Coronary artery (tissue), 2 donors: Measurements from ENCODE around the gene DOCK6.

Experiments used
- DNase-seq: peaks from one replicate; pipeline ENCODE4 v3.0.0-alpha.2; 2017; ENCODE audit warnings: low spot score
- H3K27ac ChIP-seq, 2 donors: fragments of 200-600 bp; sonication (generic); one replicate each; pipeline ENCODE4 v1.5.1; 2016 to 2019
- H3K4me3 ChIP-seq: fragments of 200-600 bp; sonication (generic); 2 replicates; pipeline ENCODE4 v1.5.1; 2016; ENCODE audit warnings: mild to moderate bottlenecking, moderate library complexity
- TF ChIP-seq, protein P1 (sequence below): fragments of 200-600 bp; sonication (generic); IDR thresholded peaks from one replicate; pipeline ENCODE4 v1.5.1; 2019; ENCODE audit warnings: antibody characterized with exemption

Gene DOCK6

DNA sequence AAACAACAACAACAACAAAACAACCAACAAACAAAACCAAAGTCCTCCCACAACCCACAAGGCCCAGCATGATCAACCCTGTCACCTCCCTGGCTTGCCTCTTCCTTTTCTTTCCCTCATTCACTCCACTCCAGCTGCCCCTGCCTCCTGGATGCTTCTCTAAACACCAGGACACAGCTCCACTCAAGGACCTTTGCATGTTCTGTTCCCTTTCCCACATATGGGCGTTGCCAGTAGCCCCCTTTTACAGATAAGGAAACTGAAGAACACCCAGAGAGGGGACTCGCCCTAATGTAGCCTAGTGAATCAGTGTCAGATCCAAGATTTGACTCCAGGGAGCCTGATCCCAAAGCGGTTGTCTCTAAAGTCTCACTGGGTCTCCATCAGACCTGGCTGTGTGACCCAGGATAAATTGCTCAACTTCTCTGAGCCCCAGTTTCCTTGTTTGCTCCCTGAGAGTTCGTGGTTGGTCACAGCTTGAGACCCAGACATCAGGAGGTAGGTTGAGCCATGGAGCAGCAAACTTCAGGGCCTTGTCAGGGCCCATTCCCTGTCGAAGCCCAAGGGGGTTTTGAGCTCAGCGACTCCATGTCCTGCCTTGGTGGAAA is 3.0 kb upstream of the DOCK6 start:
- no peak overlapping the region for H3K4me3 ChIP-seq
- no peak for DNase-seq
- TF ChIP-seq, protein P1, sequence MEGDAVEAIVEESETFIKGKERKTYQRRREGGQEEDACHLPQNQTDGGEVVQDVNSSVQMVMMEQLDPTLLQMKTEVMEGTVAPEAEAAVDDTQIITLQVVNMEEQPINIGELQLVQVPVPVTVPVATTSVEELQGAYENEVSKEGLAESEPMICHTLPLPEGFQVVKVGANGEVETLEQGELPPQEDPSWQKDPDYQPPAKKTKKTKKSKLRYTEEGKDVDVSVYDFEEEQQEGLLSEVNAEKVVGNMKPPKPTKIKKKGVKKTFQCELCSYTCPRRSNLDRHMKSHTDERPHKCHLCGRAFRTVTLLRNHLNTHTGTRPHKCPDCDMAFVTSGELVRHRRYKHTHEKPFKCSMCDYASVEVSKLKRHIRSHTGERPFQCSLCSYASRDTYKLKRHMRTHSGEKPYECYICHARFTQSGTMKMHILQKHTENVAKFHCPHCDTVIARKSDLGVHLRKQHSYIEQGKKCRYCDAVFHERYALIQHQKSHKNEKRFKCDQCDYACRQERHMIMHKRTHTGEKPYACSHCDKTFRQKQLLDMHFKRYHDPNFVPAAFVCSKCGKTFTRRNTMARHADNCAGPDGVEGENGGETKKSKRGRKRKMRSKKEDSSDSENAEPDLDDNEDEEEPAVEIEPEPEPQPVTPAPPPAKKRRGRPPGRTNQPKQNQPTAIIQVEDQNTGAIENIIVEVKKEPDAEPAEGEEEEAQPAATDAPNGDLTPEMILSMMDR = no peak
- peak overlapping the region in 1 of 2 donors; percentile 16 for H3K27ac ChIP-seq

DNA sequence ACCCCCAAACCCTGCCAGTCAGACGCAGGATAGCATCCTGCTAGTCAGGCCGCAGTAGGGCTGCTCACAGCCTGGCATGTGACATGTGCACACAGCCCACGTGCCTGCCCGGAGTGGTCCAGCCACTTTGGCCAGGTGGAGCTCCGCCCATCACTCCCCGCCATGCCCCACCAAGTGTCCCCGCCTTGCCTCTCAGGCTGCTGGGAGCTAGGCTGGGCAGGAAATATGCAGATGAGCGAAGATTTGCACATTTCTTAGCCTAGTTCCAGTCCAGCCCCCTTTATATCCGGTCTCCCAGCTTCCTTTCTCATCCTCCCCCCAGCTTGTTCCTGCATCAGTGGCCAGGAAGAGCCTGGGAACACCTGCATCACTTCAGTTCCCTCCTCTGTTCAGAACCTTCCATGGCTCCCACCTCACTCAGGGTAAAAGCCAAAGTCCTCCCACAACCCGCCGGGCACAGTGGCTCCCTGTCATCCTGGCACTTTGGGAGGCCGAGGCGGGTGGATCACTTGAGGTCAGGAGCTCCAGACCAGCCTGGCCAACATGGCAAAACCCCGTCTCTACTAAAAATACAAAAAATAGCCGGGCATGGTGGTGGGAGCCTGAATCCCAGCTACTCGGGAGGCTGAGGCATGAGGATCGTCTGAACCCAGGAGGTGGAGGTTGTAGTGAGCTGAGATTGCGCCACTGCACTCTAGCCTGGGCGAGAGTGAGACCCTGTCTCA is 2.3 kb upstream of the DOCK6 start:
- TF ChIP-seq, protein P1 = no peak
- Histone ChIP-seq H3K27ac (peak overlapping the region in 1 of 2 donors; percentile 43), H3K4me3 (no peak overlapping the region)
- no peak for DNase-seq

DNA sequence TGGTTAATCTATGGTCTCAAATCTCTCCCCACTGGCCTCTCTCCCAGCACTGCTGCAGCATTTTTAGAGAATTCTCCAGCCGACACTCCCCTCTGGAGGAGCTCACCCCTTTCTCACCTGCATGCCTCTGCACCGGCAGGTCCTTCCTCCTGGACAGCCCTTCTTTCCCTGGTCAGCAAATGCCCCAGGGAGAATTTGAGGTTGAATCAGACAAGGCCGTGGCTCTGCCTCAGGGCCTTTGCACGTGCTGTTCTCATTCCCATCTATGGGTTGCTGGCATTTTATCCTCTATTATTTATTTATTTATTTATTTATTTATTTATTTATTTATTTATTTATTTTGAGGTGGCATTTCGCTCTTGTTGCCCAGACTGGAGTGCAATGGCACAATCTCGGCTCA is 1.4 kb upstream of the DOCK6 start:
- DNase-seq = no peak
- no peak overlapping the region for H3K4me3 ChIP-seq
- H3K27ac ChIP-seq = no peak overlapping the region
- TF ChIP-seq, protein P1 = no peak

DNA sequence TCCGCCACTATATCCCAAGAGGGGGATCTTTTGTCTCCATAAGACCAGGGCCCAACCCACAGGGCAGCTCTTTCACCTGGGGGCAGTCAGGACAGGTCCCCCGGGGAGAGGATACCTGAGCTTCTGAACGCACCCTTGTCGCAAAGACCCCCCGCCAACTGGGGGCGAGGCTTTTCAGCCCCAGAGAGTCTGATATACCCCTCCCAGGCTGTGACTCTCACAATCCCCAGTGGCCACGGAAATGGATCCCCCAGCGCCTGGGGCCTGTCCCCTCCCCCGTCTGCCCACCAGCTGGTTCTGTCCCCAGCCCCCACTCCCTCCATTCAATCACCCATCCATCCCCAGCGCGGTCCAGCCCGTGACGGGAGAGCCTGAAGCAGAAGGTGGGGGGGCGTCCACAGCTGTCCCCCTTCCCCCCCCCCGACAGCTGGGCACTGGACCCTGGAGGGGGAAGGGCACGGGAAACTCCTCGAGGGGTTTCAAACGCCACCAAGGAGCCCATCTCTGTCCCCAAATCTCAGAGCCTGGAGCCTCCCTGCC is 823 bp downstream of the DOCK6 start:
- H3K27ac ChIP-seq = peak overlapping the region; percentile 83 to 93
- no peak for DNase-seq
- TF ChIP-seq, protein P1 = no peak
- H3K4me3 ChIP-seq = peak overlapping the region; percentile 99

DNA sequence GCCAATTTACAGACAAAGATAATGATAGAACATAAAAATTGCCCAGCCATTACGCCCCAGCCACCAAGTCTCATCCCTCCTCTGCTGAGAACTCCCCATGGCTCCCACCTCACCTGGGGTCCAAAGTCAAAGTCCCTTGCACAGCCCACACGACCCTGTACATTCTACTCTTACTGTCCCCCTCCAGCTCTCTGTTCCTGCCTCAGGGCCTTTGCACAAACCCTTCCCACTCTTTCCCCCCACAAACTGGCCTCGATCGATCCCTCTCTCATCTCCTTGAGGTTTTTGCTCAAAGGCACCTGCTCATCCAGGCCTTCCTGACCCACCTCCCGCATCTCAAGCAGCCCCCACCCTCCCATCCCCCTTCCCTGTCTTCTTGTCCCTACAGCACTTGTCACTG is 1.3 kb downstream of the DOCK6 start:
- H3K4me3 ChIP-seq = peak overlapping the region; percentile 99

DNA sequence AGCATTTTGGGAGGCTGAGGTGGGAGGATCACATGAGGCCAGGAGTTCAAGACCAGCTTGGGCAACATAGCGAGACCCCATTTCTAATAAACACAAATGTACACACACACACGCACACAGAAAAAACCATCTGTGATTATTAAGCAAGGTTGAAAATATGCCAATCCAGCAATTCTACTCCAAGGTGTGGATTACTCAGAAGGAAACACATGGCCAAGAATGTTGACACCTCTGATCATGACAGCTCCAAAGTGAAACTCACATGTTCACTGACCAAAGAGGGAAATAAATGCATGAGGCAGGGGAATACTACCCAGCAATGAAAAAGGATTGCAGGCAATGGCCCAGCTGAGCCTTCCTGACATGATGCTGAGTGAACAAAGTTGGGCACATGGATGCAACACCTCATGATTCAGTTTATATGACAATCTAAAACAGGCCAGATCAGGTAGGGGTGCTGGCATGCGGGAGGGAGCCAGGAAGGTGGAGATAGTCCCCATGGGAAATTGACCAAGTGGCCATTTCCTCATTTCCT is 4.4 kb downstream of the DOCK6 start:
- Histone ChIP-seq H3K4me3 (no peak overlapping the region), H3K27ac (no peak overlapping the region)
- TF ChIP-seq, protein P1 = no peak
- DNase-seq = no peak

More for the DNA sequence above, 1.3 kb downstream of the DOCK6 start:
- H3K27ac ChIP-seq = peak overlapping the region in 1 of 2 donors; percentile 93
- DNase-seq = no peak
- TF ChIP-seq, protein P1 = no peak
